ENCODE data around the gene PITX2.
"Not testable (repeated sequence)": the region's sequence is repeated elsewhere in the genome, so short reads cannot be mapped to it uniquely, and the experiment has no call there.

The PITX2 gene

DNA sequence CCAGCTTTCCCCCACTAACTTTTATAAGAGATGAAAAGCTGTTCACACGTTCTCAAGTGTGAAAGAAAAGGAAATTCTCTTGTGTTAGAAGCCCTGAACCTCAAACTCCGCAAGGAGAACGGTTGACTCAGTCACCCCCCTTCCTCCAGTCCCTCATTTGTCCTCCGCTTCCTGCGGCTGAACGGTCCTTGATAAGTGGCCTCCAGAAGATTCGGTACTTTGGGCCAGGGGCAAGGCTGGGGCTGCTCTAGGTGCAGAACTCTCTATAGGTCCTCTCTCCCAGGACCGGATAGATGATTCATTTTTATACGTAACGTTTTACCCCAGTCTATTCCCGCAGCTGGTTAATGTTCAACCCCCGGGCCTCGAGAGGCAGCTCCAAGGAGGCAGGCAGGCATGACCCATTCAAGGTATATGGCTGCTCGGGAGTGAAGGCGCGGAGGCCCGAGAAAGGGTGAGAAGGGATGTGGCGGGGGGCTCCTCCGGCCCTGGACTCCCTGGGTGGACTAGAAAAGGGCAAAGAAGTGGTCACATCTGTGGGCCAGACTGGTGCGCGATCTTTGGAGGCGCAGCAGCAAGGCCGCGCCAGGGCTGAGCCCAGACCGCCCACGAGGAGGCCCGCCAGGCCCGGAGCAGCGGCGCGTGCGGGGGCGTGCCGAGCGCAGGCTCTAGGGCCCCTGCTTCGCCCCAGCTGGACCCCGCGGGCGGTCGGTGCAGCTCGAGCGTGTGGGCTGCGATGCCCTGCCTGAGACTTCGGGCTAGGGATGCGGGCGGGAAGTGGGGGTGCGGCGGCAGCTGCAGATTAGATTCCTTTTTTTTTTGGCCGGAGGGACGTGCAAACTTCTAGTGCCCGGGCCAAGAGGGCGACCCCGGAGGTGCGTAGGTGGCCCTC lies 11.7 kb downstream of the PITX2 start:
- DNase-seq (ENCODE audit: low read depth), result no peak

GRCh38 chr4:110610620-110610939 lies 12.3 kb downstream of the PITX2 start:
- no peak for DNase-seq (ENCODE audit: low read depth)

DNA sequence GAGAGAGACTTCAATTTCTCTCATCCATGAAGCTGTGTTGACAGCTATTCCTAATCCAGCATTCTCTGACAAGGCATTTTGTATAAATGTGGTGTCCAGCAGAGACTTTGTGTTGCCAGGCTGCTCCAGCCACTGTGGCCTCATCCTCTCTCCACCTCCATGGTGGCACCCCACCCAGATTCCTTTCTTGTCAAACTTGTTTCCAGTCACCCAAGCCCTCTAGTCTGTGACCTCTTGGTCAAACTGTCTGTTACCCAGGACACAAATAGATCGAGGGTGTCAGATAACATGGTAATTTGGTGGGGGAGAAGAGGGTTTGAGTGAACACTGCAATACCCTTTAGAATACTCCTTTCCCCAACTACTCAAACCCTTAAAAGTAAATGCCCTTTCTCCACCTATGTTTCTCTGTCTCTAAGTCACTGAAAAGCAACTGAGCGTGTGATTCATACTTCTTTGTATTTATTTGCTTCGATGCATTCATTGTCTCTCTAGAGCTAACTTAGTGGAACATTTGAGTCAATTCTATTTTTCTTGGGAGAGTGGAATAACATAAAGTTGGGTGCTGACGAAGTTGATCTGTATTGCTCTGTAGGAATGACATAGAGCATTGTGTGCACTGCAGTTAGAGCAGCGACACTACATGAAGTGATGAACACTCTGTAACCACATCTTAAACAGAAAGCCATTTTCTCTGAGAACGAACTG lies 13.7 kb downstream of the PITX2 start:
- DNase-seq (ENCODE audit: low read depth), result no peak

GRCh38 chr4:110605077-110605476 lies 17.8 kb downstream of the PITX2 start:
- DNase-seq (ENCODE audit: low read depth), result no peak

GRCh38 chr4:110602061-110602460 lies 20.8 kb downstream of the PITX2 start:
- no peak for DNase-seq (ENCODE audit: low read depth)

DNA sequence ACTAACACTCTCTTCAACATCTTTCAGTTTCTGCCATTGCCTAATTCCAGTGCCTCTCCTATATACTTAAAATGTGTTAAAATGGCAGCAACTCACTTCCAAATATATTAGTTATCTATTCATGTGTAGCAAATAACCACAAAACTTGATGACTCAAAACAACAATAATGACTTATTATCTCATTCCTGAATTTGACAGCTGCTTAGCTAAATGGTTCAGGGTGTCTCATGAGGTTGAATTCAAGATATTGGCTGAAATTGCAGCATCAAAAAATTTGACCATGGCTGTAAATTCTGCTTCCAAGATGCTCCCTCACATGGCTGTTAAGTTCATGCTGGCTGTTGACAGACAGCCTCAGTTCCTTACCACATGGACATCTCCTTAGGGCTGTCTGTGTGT lies 25.3 kb downstream of the PITX2 start:
- no peak for DNase-seq (ENCODE audit: low read depth)

GRCh38 chr4:110596431-110596830 lies 26.4 kb downstream of the PITX2 start:
- no peak for DNase-seq (ENCODE audit: low read depth)

DNA sequence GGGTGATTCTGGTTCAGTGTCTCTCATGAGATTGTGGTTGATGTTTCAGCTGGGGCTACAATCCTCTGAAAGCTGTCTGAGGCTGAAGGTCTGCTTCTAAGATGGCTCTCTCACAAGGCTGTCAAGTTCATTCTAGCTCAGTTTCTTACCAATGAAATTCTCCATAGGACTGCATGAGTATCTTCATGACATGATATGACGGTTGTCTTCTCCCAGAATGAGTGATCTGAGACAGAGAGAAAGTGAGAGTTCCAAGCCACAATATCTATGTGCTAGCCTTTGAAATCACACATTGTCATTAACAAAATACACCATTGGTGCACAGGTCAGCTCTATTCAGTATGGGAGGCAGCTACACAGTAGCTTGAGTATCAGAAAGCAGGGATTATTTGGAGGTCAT lies 27.3 kb downstream of the PITX2 start:
- no peak for DNase-seq (ENCODE audit: low read depth)

GRCh38 chr4:110589297-110589696 lies 33.6 kb downstream of the PITX2 start:
- no peak for DNase-seq (ENCODE audit: low read depth)

DNA sequence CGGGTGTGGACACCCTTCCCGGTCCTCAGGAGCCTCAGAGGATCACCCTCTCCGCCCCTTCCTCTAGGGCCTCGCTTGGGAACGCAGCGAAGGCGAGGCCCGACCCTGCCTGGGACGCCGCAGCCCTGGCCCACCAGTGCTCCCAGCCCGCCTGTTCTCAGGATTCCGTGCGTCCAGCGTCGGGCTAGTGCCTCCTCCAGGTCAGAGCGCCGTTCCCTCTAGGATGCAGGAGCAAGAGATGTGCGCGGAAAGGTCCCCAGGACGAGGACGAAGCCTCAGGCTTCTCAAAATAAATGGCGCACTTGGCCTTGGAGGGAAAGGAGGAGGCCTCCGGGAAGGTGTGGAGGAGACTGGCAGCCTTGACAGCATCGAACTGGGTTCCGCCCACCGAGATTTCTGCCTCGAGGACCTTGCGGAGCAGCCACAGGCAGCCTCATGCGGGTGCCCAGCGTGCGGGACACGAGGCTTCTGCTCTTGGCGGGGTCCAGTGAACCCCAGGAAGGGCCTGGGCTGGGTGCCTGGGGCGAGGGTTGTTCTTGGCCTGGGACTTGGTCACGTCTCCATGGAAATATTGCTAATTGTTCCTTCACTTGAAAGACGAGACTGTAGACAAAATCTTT lies 35.1 kb downstream of the PITX2 start:
- DNase-seq (ENCODE audit: low read depth), result no peak

GRCh38 chr4:110586131-110586850 lies 36.6 kb downstream of the PITX2 start:
- no peak for DNase-seq (ENCODE audit: low read depth)

- not testable (repeated sequence) for DNase-seq (ENCODE audit: low read depth)
Observed at GRCh38 chr4:110576696-110577095, 46.2 kb downstream of the PITX2 start.
